H1 (cell line): ENCODE results near the gene CCDC60. TPM values are rescaled to one million over a fixed set of nuclear protein-coding genes. Genes with fewer than 3 reads are reported as not detected.
A peak's percentile ranks its signal among the peaks of the same experiment; 100 is the strongest.

ENCODE experiments used
- CTCF ChIA-PET: fragments of 300-600 bp; sonication (Branson Sonifier 250); formaldehyde crosslinking; loops from one replicate; lab custom pipeline; 2021; ENCODE audit not compliant: partially characterized antibody; lab: Charles Lee
- POLR2A ChIA-PET: fragments of 300-600 bp; sonication (Branson Sonifier 250); formaldehyde crosslinking; loops from one replicate; lab custom pipeline; 2021; ENCODE audit warnings: inconsistent platforms; ENCODE audit not compliant: partially characterized antibody; lab: Charles Lee
- DNase-seq, 2 experiments: peaks; one replicate each; pipeline versions ENCODE4 v3.0.0 to v3.0.0-alpha.2; 2010 to 2022; ENCODE audit warnings: low spot score in 2 of 2, low read depth in 1 of 2, mixed read lengths in 1 of 2
- FAIRE-seq: peaks from 2 replicates; lab custom pipeline; 2011; peaks lifted over from hg19 to GRCh38; lab: Jason Lieb, UNC
- H2AFZ ChIP-seq: 2 replicates; pipeline ENCODE4 v1.8.1; 2012; ENCODE audit warnings: low read length, inconsistent platforms
- H2AK5ac ChIP-seq: 2 replicates; pipeline ENCODE4 v1.6.1; 2013; ENCODE audit warnings: low read depth, low read length
- H2BK120ac ChIP-seq: replicated peaks from 2 replicates; pipeline ENCODE3; 2013; ENCODE audit warnings: low read depth, low read length, inconsistent platforms
- H2BK12ac ChIP-seq: 2 replicates; pipeline ENCODE4 v1.6.1; 2013; ENCODE audit warnings: low read depth, low read length
- H2BK15ac ChIP-seq: 2 replicates; pipeline ENCODE4 v1.6.1; 2013; ENCODE audit warnings: low read length
- H2BK20ac ChIP-seq: 2 replicates; pipeline ENCODE4 v1.6.1; 2013; ENCODE audit warnings: low read length
- H2BK5ac ChIP-seq: 2 replicates; pipeline ENCODE4 v1.6.1; 2013; ENCODE audit warnings: low read depth, low read length
- H3K14ac ChIP-seq: 2 replicates; pipeline ENCODE4 v1.6.1; 2013; ENCODE audit warnings: inconsistent platforms; ENCODE audit not compliant: insufficient read length
- H3K18ac ChIP-seq: 2 replicates; pipeline ENCODE4 v1.6.1; 2013; ENCODE audit warnings: low read length; ENCODE audit errors: extremely low read depth
- H3K23ac ChIP-seq: 2 replicates; pipeline ENCODE4 v1.6.1; 2013; ENCODE audit warnings: inconsistent platforms; ENCODE audit not compliant: insufficient read length
- H3K23me2 ChIP-seq: 2 replicates; pipeline ENCODE4 v1.6.1; 2013; ENCODE audit warnings: low read depth, low read length
- H3K27ac ChIP-seq: 2 replicates; pipeline ENCODE4 v1.6.1; 2011; ENCODE audit warnings: low read depth, low read length, inconsistent platforms
- H3K27me3 ChIP-seq, 4 experiments: replicated peaks in 1 of 4; 1 replicate in 1 of 4; 2 replicates in 3 of 4; pipeline versions ENCODE4 v1.6.1 to v1.8.1; 2011 to 2013; ENCODE audit warnings: low read length in 3 of 4, mild to moderate bottlenecking in 3 of 4, inconsistent platforms in 2 of 4, mixed read lengths in 2 of 4, moderate library complexity in 1 of 4; ENCODE audit not compliant: control insufficient read depth in 3 of 4, insufficient read depth in 3 of 4; ENCODE audit errors: extremely low read depth in 1 of 4
- H3K36me3 ChIP-seq, 4 experiments: 2 replicates each; pipeline versions ENCODE4 v1.6.1 to v1.8.1; 2011 to 2013; ENCODE audit warnings: mild to moderate bottlenecking in 4 of 4, low read length in 3 of 4, moderate library complexity in 2 of 4, control low read depth in 1 of 4, inconsistent platforms in 1 of 4; ENCODE audit not compliant: insufficient read depth in 4 of 4, control insufficient read depth in 2 of 4
- H3K4ac ChIP-seq: replicated peaks from 2 replicates; pipeline ENCODE3; 2013; ENCODE audit warnings: low read length, low read depth, mixed read lengths, inconsistent platforms; ENCODE audit not compliant: insufficient read length
- H3K4me1 ChIP-seq, 4 experiments: replicated peaks in 1 of 4; 1 replicate in 1 of 4; 2 replicates in 3 of 4; pipeline versions ENCODE4 v1.6.1 to v1.8.1; 2011 to 2013; ENCODE audit warnings: low read length in 3 of 4, inconsistent platforms in 2 of 4, mixed read lengths in 1 of 4; ENCODE audit not compliant: insufficient read depth in 4 of 4, control insufficient read depth in 3 of 4
- H3K4me2 ChIP-seq, 2 experiments: 2 replicates each; pipeline versions ENCODE4 v1.6.1 to v1.8.1; 2011 to 2013; ENCODE audit warnings: low read depth in 2 of 2, low read length in 2 of 2, control low read depth in 1 of 2, inconsistent platforms in 1 of 2, mild to moderate bottlenecking in 1 of 2; ENCODE audit not compliant: insufficient read depth in 1 of 2
- H3K4me3 ChIP-seq, 4 experiments: fragments of 200-600, 300-600 bp in 1 of 4; sonication (generic), shearing (Covaris generic), sonication (Bioruptor Twin) in 1 of 4; 2 replicates each; pipeline versions ENCODE4 v1.5.1 to v1.8.1; 2011 to 2016; ENCODE audit warnings: low read length in 4 of 4, low read depth in 3 of 4, control low read depth in 2 of 4, inconsistent platforms in 2 of 4, mild to moderate bottlenecking in 2 of 4, mixed read lengths in 1 of 4, moderate library complexity in 1 of 4; ENCODE audit not compliant: insufficient read depth in 2 of 4; ENCODE audit errors: extremely low read depth in 1 of 4
- H3K56ac ChIP-seq: replicated peaks from 2 replicates; pipeline ENCODE3; 2013; ENCODE audit warnings: low read depth, mild to moderate bottlenecking, mixed read lengths, low read length, inconsistent platforms; ENCODE audit not compliant: insufficient read length
- H3K79me1 ChIP-seq: 2 replicates; pipeline ENCODE4 v1.6.1; 2013; ENCODE audit warnings: low read depth, low read length, control low read depth
- H3K79me2 ChIP-seq, 2 experiments: 2 replicates each; pipeline versions ENCODE4 v1.6.1 to v1.8.1; 2012 to 2013; ENCODE audit warnings: low read length in 2 of 2, mild to moderate bottlenecking in 2 of 2, inconsistent platforms in 1 of 2; ENCODE audit not compliant: insufficient read depth in 2 of 2, control insufficient read depth in 1 of 2
- H3K9ac ChIP-seq, 4 experiments: replicated peaks in 1 of 4; 1 replicate in 1 of 4; 2 replicates in 3 of 4; pipeline versions ENCODE4 v1.6.1 to v1.8.1; 2011 to 2013; ENCODE audit warnings: low read depth in 3 of 4, low read length in 3 of 4, control low read depth in 2 of 4, mild to moderate bottlenecking in 2 of 4, moderate library complexity in 2 of 4, inconsistent platforms in 1 of 4; ENCODE audit errors: extremely low read depth in 1 of 4
- H3K9me3 ChIP-seq, 2 experiments: 2 replicates each; pipeline versions ENCODE4 v1.6.1 to v1.8.1; 2012 to 2013; ENCODE audit warnings: mild to moderate bottlenecking in 2 of 2, moderate library complexity in 2 of 2, control low read depth in 1 of 2, inconsistent platforms in 1 of 2, low read depth in 1 of 2, low read length in 1 of 2, mixed read lengths in 1 of 2; ENCODE audit not compliant: insufficient read depth in 2 of 2
- H4K20me1 ChIP-seq, 2 experiments: replicated peaks in 1 of 2; 2 replicates each; pipeline versions ENCODE3 to v1.8.1; 2011 to 2013; ENCODE audit warnings: inconsistent platforms in 2 of 2, low read length in 2 of 2, mild to moderate bottlenecking in 1 of 2; ENCODE audit not compliant: insufficient read depth in 2 of 2, control insufficient read depth in 1 of 2
- H4K5ac ChIP-seq: 2 replicates; pipeline ENCODE4 v1.6.1; 2013; ENCODE audit warnings: low read length, low read depth, mixed read lengths, inconsistent platforms; ENCODE audit not compliant: insufficient read length
- H4K8ac ChIP-seq: 2 replicates; pipeline ENCODE4 v1.8.0; 2013; ENCODE audit warnings: mild to moderate bottlenecking, moderate library complexity, low read length, inconsistent platforms; ENCODE audit not compliant: insufficient read depth; ENCODE audit errors: extremely low read depth
- H4K91ac ChIP-seq: replicated peaks from 2 replicates; pipeline ENCODE3; 2013; ENCODE audit warnings: low read length, mixed read lengths, inconsistent platforms; ENCODE audit not compliant: insufficient read length
- CHD2 ChIP-seq: IDR thresholded peaks from 2 replicates; pipeline ENCODE4 v1.6.1; 2012; ENCODE audit warnings: low read length, improper control_type of control experiment
- EP300 ChIP-seq, 2 experiments: IDR thresholded peaks; 1 replicate in 1 of 2; 2 replicates in 1 of 2; pipeline ENCODE4 v1.6.1; 2011 to 2012; ENCODE audit warnings: low read depth in 2 of 2, low read length in 2 of 2, mild to moderate bottlenecking in 2 of 2, borderline replicate concordance in 1 of 2, inconsistent platforms in 1 of 2, moderate library complexity in 1 of 2
- NRF1 ChIP-seq: IDR thresholded peaks from 2 replicates; pipeline ENCODE4 v1.6.1; 2011; ENCODE audit warnings: mild to moderate bottlenecking, low read depth, low read length, improper control_type of control experiment
- WGBS, 2 experiments: shearing (Covaris generic) in 1 of 2; methylation state at CpG; one replicate each; pipeline versions ENCODE4 v1.1.6 to v1.1.7; 2013 to 2015; ENCODE audit warnings: low lambda C conversion rate in 2 of 2, mixed read lengths in 2 of 2, inconsistent platforms in 1 of 2, low coverage in 1 of 2, missing lambda C conversion rate in 1 of 2; ENCODE audit not compliant: insufficient replicate concordance in 2 of 2, insufficient coverage in 1 of 2, insufficient read length in 1 of 2; ENCODE audit errors: extremely low coverage in 1 of 2, missing lambda C conversion rate in 1 of 2; 5-methylcytosine and 5-hydroxymethylcytosine counted together
- polyA plus RNA-seq, 7 experiments: library from polyadenylated mRNA; depleted of rRNA in 3 of 7; stranded (reverse) in 5 of 7; unstranded in 2 of 7; fragments of >200 nt in 5 of 7; fragments of 200-250 nt in 2 of 7; gene quantifications; 1 replicate in 5 of 7; 2 replicates in 1 of 7; 4 replicates in 1 of 7; pipeline versions ENCODE4 v1.2.1 to v1.2.3, GENCODE V29; 2011 to 2013; ENCODE audit warnings: missing spikeins in 2 of 7, mixed read lengths in 2 of 7
- total RNA-seq: library from RNA; stranded (reverse); fragmentation: NEBNext Ultra II Directional; extraction: Animal tissue kit (Norgen Biotek cat#: 25700); gene quantifications from 2 replicates; pipeline ENCODE4 v1.2.1, GENCODE V29; 2021

Gene CCDC60
- total and polyA plus RNA-seq, 2 of the 8 experiments (the other 6 are each of a cell fraction or from before 2014, with no cell fraction given): 0.05 TPM; not detected in 1

DNA sequence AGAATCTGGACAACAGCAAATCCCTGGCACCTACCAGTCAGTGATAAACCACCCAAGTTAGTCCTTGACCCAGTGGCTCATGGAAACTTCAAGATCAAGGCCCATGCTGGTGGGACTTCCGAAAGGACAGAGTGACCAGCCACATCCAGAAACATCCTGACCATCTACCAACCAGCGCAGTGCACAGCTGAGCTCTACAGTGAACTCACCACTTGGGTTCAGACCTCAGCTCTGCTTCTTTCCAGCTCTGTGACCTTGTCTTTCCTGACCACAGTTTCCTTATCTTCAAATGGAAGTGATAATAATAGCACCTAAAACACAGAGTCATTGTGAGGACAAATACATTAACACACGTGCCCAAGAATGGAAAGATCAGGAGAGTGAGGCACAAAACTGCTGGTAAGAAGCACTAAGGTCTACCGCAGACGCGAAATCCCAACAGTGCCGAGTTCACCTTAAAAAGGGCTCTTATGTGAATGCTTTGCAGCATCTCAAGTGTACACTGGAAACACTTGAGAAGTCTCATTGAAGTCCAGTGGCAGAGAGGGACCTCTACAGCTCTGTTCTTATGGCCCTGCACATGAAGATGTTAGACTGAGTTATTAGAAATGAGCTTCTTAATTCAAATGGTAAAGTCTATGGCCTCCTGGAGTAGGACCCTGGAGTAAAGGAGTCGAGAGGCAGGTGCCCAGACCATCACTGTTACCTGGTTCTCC lies 128.8 kb downstream of the CCDC60 start:
- no peak overlapping the region for H3K56ac ChIP-seq
- H3K4me2 ChIP-seq: no peak overlapping the region
- H3K27ac ChIP-seq: no peak overlapping the region
- no peak for DNase-seq
- peaks cover 2 to 6% of the 10 kb centered on the region in 2 experiments; a peak in 1 of 4 replicates for H3K9me3 ChIP-seq
- H3K14ac ChIP-seq: no peak overlapping the region
- H3K18ac ChIP-seq: no peak overlapping the region
- H2BK15ac ChIP-seq: no peak overlapping the region
- no peaks in the 10 kb centered on the region for H4K20me1 ChIP-seq
- POLR2A ChIA-PET: interaction anchor here (1.8 kb wide), 1 partner anchor 16 kb away, joined by 5 read pairs; no protein-coding TSS in a partner anchor
- no peaks in the 10 kb centered on the region for H3K79me2 ChIP-seq
- H3K23ac ChIP-seq: no peak overlapping the region
- no peak overlapping the region for H3K9ac ChIP-seq
- 86% methylated on average over 8 of the region's 8 CpGs; no CpG with 5 or more reads in 1 of the 2 experiments for WGBS, 2 experiments
- H4K5ac ChIP-seq: no peak overlapping the region
- no peaks in the 10 kb centered on the region for H3K79me1 ChIP-seq
- no peak for FAIRE-seq
- H3K4me3 ChIP-seq: no peak overlapping the region
- H2BK12ac ChIP-seq: no peak overlapping the region
- H3K36me3 ChIP-seq: no peaks in the 10 kb centered on the region
- H2BK20ac ChIP-seq: no peak overlapping the region
- peak overlapping the region; percentile 71; the same call in 1 of the 2 replicates for H2AK5ac ChIP-seq
- CTCF ChIA-PET: interaction anchor here (0.8 to 7.7 kb wide), 3 partner anchors 12 to 20 kb away, joined by 3 to 47 read pairs (median 3); no protein-coding TSS in a partner anchor
- no peak overlapping the region for H2AFZ ChIP-seq
- no peaks in the 10 kb centered on the region for H3K27me3 ChIP-seq
- no peak for TF ChIP-seq CHD2
- no peak for TF ChIP-seq EP300 (IDR thresholded peaks at IDR 0.05; ENCODE audit: borderline replicate concordance in 1 of 2, low read depth in 2 of 2, low read length in 2 of 2)
- no peak for TF ChIP-seq NRF1
- H3K4me1 ChIP-seq: no peaks in the 10 kb centered on the region
- no peak overlapping the region for H4K91ac ChIP-seq
- H2BK120ac ChIP-seq: no peak overlapping the region
- H3K23me2 ChIP-seq: no peaks in the 10 kb centered on the region
- no peak overlapping the region for H3K4ac ChIP-seq
- no peak overlapping the region for H2BK5ac ChIP-seq
- no peak overlapping the region for H4K8ac ChIP-seq
